Activated CD4-positive, alpha-beta T cell treated with anti-CD3 and anti-CD28 coated beads, Interleukin-2, amount 10 ng/mL, durations not matched to agents 24 days and 14 days (primary cell): ENCODE data around the gene DNMBP. TPM values are rescaled to one million over a fixed set of nuclear protein-coding genes. Genes with fewer than 3 reads are reported as not detected.
"Not testable (repeated sequence)": the region's sequence is repeated elsewhere in the genome, so short reads cannot be mapped to it uniquely, and the experiment has no call there.

ENCODE experiments used
- DNase-seq: peaks from one replicate; pipeline ENCODE4 v3.0.0; 2022
- H3K27ac Mint-ChIP-seq: one replicate; pipeline ENCODE4 v1.8.0; 2022; ENCODE audit warnings: mild to moderate bottlenecking, mixed read lengths
- H3K27me3 Mint-ChIP-seq: one replicate; pipeline ENCODE4 v1.8.0; 2022; ENCODE audit warnings: mixed read lengths
- H3K36me3 Mint-ChIP-seq: one replicate; pipeline ENCODE4 v1.8.0; 2022; ENCODE audit warnings: low read depth, mild to moderate bottlenecking, mixed read lengths
- H3K4me1 Mint-ChIP-seq: one replicate; pipeline ENCODE4 v1.8.0; 2021; ENCODE audit warnings: mixed read lengths
- H3K4me3 Mint-ChIP-seq: one replicate; pipeline ENCODE4 v1.8.0; 2022; ENCODE audit warnings: mild to moderate bottlenecking, moderate library complexity, mixed read lengths
- H3K9me3 Mint-ChIP-seq: one replicate; pipeline ENCODE4 v1.8.0; 2021; ENCODE audit warnings: mixed read lengths
- intact Hi-C: fragments of 100-400 bp; cut with micrococcal nuclease; formaldehyde crosslinking; loops from one replicate; pipeline ENCODE4 v1.15.1; 2023
- total RNA-seq: library from RNA; stranded (reverse); gene quantifications from 2 replicates; pipeline ENCODE4 v1.2.3, GENCODE V29; 2022

The DNMBP gene
- total RNA-seq, 1 donor from 2014 or later: 1.3 TPM

DNA sequence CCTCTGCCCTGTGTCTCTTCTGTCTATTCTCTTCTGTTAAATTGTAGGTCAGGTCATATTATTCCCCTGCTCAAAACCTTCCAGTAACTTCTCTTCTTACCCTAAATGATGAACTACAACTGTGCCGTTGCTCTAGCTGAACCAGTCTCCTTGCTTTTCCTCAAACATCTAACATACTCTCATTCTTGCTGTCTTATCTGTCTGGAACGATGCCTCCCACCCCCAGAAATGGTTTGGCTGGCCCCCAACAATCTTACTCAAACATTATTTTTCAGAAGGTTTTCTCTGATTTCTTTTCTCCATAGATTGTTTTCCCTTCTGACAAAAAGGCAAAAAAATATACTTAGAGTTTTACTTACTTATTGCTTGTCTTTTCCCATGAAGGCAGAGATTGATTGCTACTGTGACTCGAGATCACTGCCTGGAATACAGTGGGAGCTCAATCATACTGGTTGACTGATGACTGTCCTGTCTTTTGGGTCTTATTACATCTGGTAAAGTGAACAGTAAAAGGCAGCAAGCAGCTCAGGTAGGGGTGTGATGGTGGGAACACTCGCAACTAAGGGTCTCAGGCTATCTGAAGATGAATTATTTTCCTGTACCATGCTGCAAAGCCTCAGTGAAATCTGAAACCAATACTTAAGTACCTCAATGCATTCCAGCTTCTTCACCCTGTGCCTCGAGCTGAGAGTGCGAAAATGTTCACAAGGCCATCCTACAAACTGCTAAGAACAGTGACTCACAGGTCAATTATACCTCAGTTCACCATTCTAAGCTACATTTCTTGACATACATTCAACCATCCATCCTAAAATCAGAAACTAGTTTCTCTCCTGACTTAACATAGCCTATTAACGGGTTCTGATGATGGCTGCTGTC, 67.6 kb downstream of the DNMBP start:
- no peak for DNase-seq
- no peak overlapping the region for H3K27ac Mint-ChIP-seq
- H3K36me3 Mint-ChIP-seq: no peaks in the 10 kb centered on the region
- no peaks in the 10 kb centered on the region for H3K9me3 Mint-ChIP-seq
- intact Hi-C loops: no loop called here
- H3K4me3 Mint-ChIP-seq: no peak overlapping the region
- peaks cover 3% of the 10 kb centered on the region for H3K4me1 Mint-ChIP-seq
- peaks cover 3% of the 10 kb centered on the region for H3K27me3 Mint-ChIP-seq

- Mint-ChIP-seq H3K9me3 (no peaks in the 10 kb centered on the region), H3K4me3 (no peak overlapping the region), H3K4me1 (peaks cover 3% of the 10 kb centered on the region), H3K36me3 (no peaks in the 10 kb centered on the region), H3K27ac (no peak overlapping the region), H3K27me3 (peaks cover 2% of the 10 kb centered on the region)
- no peak for DNase-seq
- intact Hi-C loops: no loop called here
These were observed 71.2 kb downstream of the DNMBP start for GRCh38 chr10:99938563-99938962.

DNA sequence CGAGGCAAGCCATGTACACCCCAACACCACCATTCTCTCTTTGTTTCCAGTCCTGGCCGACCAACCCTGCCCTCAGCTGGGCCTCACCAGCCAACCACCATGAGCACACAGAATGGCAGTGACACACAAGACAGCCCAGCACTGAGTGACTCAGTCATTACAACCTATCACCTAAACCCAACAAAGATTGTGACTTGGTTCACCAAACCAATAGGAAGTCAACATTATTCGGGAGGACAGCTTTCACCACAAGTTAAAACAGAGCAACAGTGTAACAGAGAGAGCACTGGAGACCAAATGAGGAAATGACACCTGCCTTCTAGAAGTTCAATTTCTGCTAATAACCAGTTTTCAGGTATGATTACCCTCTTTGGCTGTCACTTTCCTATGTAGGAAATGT, 72.1 kb downstream of the DNMBP start:
- H3K4me1 Mint-ChIP-seq: peaks cover 3% of the 10 kb centered on the region
- H3K27ac Mint-ChIP-seq: no peak overlapping the region
- no peak for DNase-seq
- no peaks in the 10 kb centered on the region for H3K36me3 Mint-ChIP-seq
- H3K9me3 Mint-ChIP-seq: no peaks in the 10 kb centered on the region
- intact Hi-C loops: no loop called here
- no peak overlapping the region for H3K4me3 Mint-ChIP-seq
- peaks cover 2% of the 10 kb centered on the region for H3K27me3 Mint-ChIP-seq

- intact Hi-C loops, DNase-seq, H3K27ac Mint-ChIP-seq, H3K36me3 Mint-ChIP-seq, H3K4me3 Mint-ChIP-seq, H3K27me3 Mint-ChIP-seq, H3K9me3 Mint-ChIP-seq: not testable (repeated sequence)
- H3K4me1 Mint-ChIP-seq: peaks cover 12% of the 10 kb centered on the region
These were observed 77.4 kb downstream of the DNMBP start for GRCh38 chr10:99932203-99932957.

DNA sequence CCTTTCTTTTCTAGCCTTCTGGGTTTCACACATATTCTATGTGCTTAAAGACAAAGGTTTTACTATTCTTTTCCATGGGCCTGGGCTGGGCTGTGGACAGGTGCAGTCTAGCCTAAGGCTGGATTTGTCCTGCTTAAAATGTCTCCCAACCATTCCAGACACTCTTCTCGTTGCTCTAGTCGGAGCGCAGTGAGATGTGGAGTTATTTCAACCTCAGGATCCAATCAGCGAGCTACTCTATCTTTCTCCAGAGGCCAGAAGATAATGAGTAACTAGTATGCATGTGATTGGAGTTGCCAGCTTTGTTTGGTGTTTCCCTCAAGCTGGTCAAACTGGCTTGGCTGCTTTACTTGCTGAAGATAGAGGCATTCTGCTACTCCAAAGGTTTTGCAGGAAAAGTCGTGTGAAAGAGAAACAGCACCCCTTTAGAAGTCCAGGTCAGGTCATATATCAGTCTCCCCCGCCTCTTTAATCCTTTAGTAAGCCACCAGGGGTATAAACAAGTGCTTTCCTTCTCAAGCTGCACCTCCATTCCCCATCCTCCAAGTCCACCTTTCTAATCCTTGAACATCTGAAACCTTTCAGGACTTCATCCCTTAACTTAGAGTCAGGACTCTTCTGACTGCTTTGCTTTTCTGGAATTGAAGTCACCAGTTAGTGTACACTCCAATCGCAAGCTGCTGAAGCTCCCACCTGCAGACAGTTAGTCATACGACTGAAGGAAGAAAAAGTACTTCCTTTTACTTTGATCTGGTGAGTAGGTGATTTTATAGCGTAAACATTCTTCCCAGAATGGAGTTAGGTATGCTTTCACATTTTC, 78.8 kb downstream of the DNMBP start:
- H3K27me3 Mint-ChIP-seq: peaks cover 2% of the 10 kb centered on the region

GRCh38 chr10:99929360-99929759, 80.4 kb downstream of the DNMBP start:
- H3K27me3 Mint-ChIP-seq: peaks cover 2% of the 10 kb centered on the region
- no peak overlapping the region for H3K27ac Mint-ChIP-seq
- no peak overlapping the region for H3K4me3 Mint-ChIP-seq
- intact Hi-C loops: no loop called here
- H3K36me3 Mint-ChIP-seq: no peaks in the 10 kb centered on the region
- no peaks in the 10 kb centered on the region for H3K9me3 Mint-ChIP-seq
- peaks cover 12% of the 10 kb centered on the region for H3K4me1 Mint-ChIP-seq
- no peak for DNase-seq

More for the DNA sequence above, 78.8 kb downstream of the DNMBP start:
- H3K4me3 Mint-ChIP-seq: no peak overlapping the region
- no peak overlapping the region for H3K27ac Mint-ChIP-seq
- no peaks in the 10 kb centered on the region for H3K36me3 Mint-ChIP-seq
- intact Hi-C loops: no loop called here
- no peaks in the 10 kb centered on the region for H3K9me3 Mint-ChIP-seq
- peaks cover 12% of the 10 kb centered on the region for H3K4me1 Mint-ChIP-seq
- no peak for DNase-seq

DNA sequence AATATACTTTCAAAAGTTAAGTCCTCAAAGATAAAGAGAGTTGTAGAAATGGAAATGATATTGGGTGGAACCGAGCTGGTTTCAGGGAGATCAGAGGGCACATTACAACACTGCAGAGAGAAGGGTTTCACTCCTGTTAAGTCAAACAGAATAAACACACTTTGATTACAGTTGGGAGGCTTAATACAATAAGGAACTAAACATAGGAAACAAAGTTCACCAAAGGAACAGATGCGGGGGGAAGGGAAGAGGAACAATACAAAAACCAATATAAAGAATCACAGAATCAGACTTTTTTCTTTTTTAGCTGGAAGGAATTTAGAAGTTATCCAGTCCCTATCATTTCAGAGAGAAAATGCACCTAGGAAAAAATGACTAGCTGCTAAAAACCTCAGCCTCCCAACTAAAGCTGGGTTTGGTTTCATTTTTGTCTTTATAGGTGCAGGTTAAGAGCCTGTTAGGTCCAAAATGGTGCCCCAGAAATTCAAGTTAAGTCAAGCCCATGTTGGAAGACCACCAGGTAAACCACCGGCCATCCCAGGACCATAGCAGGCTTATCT, 81.9 kb downstream of the DNMBP start:
- H3K4me1 Mint-ChIP-seq: peaks cover 12% of the 10 kb centered on the region
- H3K4me3 Mint-ChIP-seq: no peak overlapping the region
- H3K27me3 Mint-ChIP-seq: peaks cover 2% of the 10 kb centered on the region
- no peaks in the 10 kb centered on the region for H3K36me3 Mint-ChIP-seq
- no peak for DNase-seq
- no peaks in the 10 kb centered on the region for H3K9me3 Mint-ChIP-seq
- intact Hi-C loops: no loop called here
- no peak overlapping the region for H3K27ac Mint-ChIP-seq

DNA sequence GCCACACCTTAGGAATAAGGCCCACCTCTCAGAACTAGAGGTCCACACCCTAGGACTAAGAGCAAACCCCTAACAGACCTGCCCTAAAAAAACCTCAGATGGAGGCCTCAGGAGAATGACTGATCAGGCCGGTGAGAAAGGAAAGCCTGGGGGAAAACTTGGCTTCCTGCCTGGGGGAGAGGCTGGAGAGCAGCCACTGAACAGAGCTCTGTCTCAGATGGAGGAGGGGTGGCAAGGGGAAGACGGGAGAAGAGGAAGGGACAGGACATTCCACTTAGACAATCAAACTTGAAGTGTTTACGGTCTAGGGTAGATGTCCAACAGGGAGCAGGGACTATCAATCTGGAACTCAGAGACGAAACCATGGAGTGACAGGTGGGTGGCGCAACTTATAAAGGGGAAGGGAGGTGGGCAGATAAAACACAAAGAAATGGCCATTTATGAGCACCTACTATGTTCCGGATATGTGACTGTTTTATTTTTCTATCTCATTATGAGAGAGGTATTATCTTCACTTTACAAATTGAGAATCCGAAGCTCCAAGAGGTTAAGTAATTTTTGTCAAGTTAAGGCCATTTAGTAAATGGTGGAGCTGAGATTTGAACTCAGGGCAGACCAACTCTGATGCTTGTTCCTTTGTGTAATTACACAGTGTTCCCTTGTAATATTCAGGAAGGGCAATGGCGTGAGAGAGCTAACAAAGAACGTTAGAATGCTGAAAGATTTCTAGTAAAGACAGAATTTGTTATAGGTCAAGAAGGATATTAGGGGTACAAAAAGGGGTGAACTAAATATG, 82.6 kb downstream of the DNMBP start:
- intact Hi-C loops: no loop called here
- Mint-ChIP-seq H3K4me1 (peaks cover 12% of the 10 kb centered on the region), H3K36me3 (no peaks in the 10 kb centered on the region), H3K9me3 (no peaks in the 10 kb centered on the region), H3K27ac (peak overlapping the region; percentile 46), H3K4me3 (no peak overlapping the region), H3K27me3 (peaks cover 2% of the 10 kb centered on the region)
- no peak for DNase-seq

GRCh38 chr10:99924451-99925255, 85.1 kb downstream of the DNMBP start:
- Mint-ChIP-seq H3K27ac (no peak overlapping the region), H3K9me3 (no peaks in the 10 kb centered on the region), H3K4me1 (peaks cover 5% of the 10 kb centered on the region), H3K36me3 (no peaks in the 10 kb centered on the region), H3K27me3 (peaks cover 2% of the 10 kb centered on the region), H3K4me3 (no peak overlapping the region)
- intact Hi-C loops: no loop called here
- DNase-seq: no peak

- peaks cover 3% of the 10 kb centered on the region for H3K4me1 Mint-ChIP-seq
- no peaks in the 10 kb centered on the region for H3K27me3 Mint-ChIP-seq
- no peak overlapping the region for H3K27ac Mint-ChIP-seq
- no peak for DNase-seq
- H3K9me3 Mint-ChIP-seq: no peaks in the 10 kb centered on the region
- no peaks in the 10 kb centered on the region for H3K36me3 Mint-ChIP-seq
- intact Hi-C loops: no loop called here
- H3K4me3 Mint-ChIP-seq: no peak overlapping the region
These were observed 87.8 kb downstream of the DNMBP start for GRCh38 chr10:99921948-99922347.

- Mint-ChIP-seq H3K27me3 (no peaks in the 10 kb centered on the region), H3K9me3 (no peaks in the 10 kb centered on the region), H3K4me1 (peaks cover 3% of the 10 kb centered on the region), H3K4me3 (no peak overlapping the region), H3K36me3 (no peaks in the 10 kb centered on the region), H3K27ac (no peak overlapping the region)
- intact Hi-C loops: no loop called here
- DNase-seq: no peak
These were observed 88.8 kb downstream of the DNMBP start for GRCh38 chr10:99920901-99921300.

- Mint-ChIP-seq H3K36me3 (no peaks in the 10 kb centered on the region), H3K27ac (no peak overlapping the region), H3K27me3 (no peaks in the 10 kb centered on the region), H3K4me1 (peaks cover 3% of the 10 kb centered on the region), H3K4me3 (no peak overlapping the region), H3K9me3 (no peaks in the 10 kb centered on the region)
- intact Hi-C loops: no loop called here
- no peak for DNase-seq
These were observed 89.3 kb downstream of the DNMBP start for GRCh38 chr10:99920486-99920885.
